ENCODE results near the gene CNTN4. TPM values are rescaled to one million over a fixed set of nuclear protein-coding genes. Genes with fewer than 3 reads are reported as not detected.

CNTN4 gene
- total RNA-seq, 1 donor: under 0.01 TPM

DNA sequence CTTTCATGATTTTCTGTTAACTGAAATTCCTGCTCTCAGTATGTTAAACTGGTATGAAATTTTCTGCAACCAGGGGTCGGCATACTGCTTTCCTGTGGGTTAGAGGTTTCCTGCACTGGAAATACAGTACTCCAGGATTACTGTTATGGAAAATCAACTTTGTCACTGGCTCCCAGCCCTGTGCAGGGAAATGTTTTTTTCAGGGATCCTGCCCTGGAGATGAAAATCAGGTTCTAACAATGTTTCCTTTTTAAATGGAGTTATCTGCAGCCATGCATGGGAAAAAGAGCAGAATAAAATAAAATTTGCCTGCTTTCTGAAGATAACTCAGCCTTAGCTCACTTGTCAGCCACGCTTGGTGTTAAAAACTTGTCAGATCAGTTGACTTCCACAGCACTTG, 791.1 kb downstream of the CNTN4 start:
- no peaks in the 10 kb centered on the region for H3K27me3 ChIP-seq (ENCODE audit: insufficient read depth, low read length)
- no peaks in the 10 kb centered on the region for H3K36me3 ChIP-seq (ENCODE audit: insufficient read depth, low read length)
- DNase-seq (ENCODE audit: insufficient read length, low spot score, missing footprints): no peak
- TF ChIP-seq, protein P1, sequence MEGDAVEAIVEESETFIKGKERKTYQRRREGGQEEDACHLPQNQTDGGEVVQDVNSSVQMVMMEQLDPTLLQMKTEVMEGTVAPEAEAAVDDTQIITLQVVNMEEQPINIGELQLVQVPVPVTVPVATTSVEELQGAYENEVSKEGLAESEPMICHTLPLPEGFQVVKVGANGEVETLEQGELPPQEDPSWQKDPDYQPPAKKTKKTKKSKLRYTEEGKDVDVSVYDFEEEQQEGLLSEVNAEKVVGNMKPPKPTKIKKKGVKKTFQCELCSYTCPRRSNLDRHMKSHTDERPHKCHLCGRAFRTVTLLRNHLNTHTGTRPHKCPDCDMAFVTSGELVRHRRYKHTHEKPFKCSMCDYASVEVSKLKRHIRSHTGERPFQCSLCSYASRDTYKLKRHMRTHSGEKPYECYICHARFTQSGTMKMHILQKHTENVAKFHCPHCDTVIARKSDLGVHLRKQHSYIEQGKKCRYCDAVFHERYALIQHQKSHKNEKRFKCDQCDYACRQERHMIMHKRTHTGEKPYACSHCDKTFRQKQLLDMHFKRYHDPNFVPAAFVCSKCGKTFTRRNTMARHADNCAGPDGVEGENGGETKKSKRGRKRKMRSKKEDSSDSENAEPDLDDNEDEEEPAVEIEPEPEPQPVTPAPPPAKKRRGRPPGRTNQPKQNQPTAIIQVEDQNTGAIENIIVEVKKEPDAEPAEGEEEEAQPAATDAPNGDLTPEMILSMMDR (IDR thresholded peaks at IDR 0.05; ENCODE audit: extremely low read depth, low read depth, low read length): no peak
- no peaks in the 10 kb centered on the region for H3K9me3 ChIP-seq (ENCODE audit: low read depth, low read length)
- no peak overlapping the region for H3K27ac ChIP-seq (ENCODE audit: low read depth, low read length)
- no peaks in the 10 kb centered on the region for H4K20me1 ChIP-seq (ENCODE audit: insufficient read depth, low read length)
- H2AFZ ChIP-seq (ENCODE audit: low read length): no peak overlapping the region
- no peak overlapping the region for H3K4me2 ChIP-seq (ENCODE audit: insufficient read depth, low read length)
- no peaks in the 10 kb centered on the region for H3K79me2 ChIP-seq (ENCODE audit: insufficient read depth, low read length)
- no peaks in the 10 kb centered on the region for H3K4me1 ChIP-seq (ENCODE audit: insufficient read depth, low read length)
- no peak overlapping the region for H3K4me3 ChIP-seq (ENCODE audit: insufficient read depth, low read length)

DNA sequence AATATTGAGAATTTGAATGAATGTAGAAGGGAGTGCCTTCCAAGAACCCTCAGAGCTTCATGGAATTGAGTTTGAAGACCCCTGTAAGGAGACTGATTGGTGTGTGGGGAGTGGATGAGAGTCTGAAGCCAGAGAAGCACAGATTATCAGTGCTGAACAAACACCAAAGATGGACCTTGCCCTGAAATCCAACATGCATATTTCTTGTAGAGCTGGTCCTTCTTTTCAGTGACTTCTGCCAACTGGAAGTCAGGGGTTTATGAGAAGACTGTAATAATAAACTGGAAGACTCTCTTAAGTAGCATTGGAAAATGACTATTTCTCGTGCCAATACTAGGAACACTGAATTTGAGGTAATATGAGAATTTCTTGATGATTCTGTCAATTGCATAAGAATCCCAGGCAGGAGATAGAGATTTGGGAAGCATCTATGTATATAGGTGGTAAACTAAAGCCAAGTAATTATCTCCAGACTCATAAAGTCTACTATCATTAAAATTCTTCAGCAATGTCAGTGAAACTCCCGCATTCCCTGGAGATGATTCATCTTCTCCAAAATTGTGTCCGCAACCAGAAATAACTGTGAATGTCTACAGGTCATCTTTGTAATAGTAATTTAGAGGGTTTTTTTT, 797.8 kb downstream of the CNTN4 start:
- Histone ChIP-seq H3K27ac (ENCODE audit: low read depth, low read length) (no peak overlapping the region), H3K36me3 (ENCODE audit: insufficient read depth, low read length) (no peaks in the 10 kb centered on the region), H3K4me3 (ENCODE audit: insufficient read depth, low read length) (no peak overlapping the region), H3K9me3 (ENCODE audit: low read depth, low read length) (no peaks in the 10 kb centered on the region), H3K79me2 (ENCODE audit: insufficient read depth, low read length) (no peaks in the 10 kb centered on the region), H2AFZ (ENCODE audit: low read length) (no peak overlapping the region), H3K4me1 (ENCODE audit: insufficient read depth, low read length) (no peaks in the 10 kb centered on the region), H3K4me2 (ENCODE audit: insufficient read depth, low read length) (no peak overlapping the region), H4K20me1 (ENCODE audit: insufficient read depth, low read length) (no peaks in the 10 kb centered on the region), H3K27me3 (ENCODE audit: insufficient read depth, low read length) (no peaks in the 10 kb centered on the region)
- TF ChIP-seq, protein P1 (IDR thresholded peaks at IDR 0.05; ENCODE audit: extremely low read depth, low read depth, low read length): no peak
- DNase-seq (ENCODE audit: insufficient read length, low spot score, missing footprints): peak; percentile 26

GRCh38 chr3:2897821-2898220, 799.2 kb downstream of the CNTN4 start:
- Histone ChIP-seq H3K4me3 (ENCODE audit: insufficient read depth, low read length) (no peak overlapping the region), H3K4me1 (ENCODE audit: insufficient read depth, low read length) (no peaks in the 10 kb centered on the region), H3K27ac (ENCODE audit: low read depth, low read length) (no peak overlapping the region), H4K20me1 (ENCODE audit: insufficient read depth, low read length) (no peaks in the 10 kb centered on the region), H3K36me3 (ENCODE audit: insufficient read depth, low read length) (no peaks in the 10 kb centered on the region), H3K4me2 (ENCODE audit: insufficient read depth, low read length) (no peak overlapping the region), H3K9me3 (ENCODE audit: low read depth, low read length) (no peaks in the 10 kb centered on the region), H2AFZ (ENCODE audit: low read length) (no peak overlapping the region), H3K79me2 (ENCODE audit: insufficient read depth, low read length) (no peaks in the 10 kb centered on the region), H3K27me3 (ENCODE audit: insufficient read depth, low read length) (no peaks in the 10 kb centered on the region)
- TF ChIP-seq, protein P1 (IDR thresholded peaks at IDR 0.05; ENCODE audit: extremely low read depth, low read depth, low read length): no peak
- DNase-seq (ENCODE audit: insufficient read length, low spot score, missing footprints): no peak

DNA sequence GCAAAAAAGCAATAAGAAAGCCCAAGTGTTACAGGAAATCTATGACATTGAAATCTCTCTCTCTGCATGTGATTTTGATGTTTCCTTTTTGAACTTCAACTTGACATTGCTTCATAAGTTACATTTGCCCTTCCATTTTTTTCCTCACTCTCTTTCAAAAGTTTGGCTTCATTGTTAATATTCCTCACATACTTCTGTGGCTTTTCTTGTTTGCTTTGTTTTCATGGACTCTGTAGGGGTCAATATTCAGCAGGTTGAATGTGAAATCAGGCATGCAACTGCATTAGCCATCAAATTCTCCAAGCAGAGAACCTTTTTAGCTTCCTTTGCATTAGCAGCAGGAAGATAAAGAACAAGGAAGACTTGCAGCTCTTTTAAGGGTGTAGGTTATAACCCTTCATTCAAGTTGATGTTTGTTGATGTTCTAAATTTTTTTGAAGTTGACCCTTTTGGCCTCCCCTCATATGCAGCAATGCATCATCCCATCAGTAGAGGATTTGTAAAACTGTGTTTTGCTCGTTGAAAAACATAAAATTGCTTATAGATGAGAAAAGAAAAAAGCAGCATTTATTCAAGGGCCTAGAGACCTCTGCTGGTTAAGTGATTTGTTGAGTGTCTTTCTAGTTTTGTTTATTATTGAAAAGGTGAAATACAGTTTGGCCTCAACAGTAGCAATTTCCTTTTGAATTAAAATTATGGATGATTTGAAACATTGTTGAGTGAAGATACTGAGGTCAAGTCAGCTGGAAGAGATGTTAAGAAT, 800.1 kb downstream of the CNTN4 start:
- no peaks in the 10 kb centered on the region for H3K36me3 ChIP-seq (ENCODE audit: insufficient read depth, low read length)
- H3K27me3 ChIP-seq (ENCODE audit: insufficient read depth, low read length): no peaks in the 10 kb centered on the region
- DNase-seq (ENCODE audit: insufficient read length, low spot score, missing footprints): no peak

More for the DNA sequence above, 800.1 kb downstream of the CNTN4 start:
- no peak overlapping the region for H2AFZ ChIP-seq (ENCODE audit: low read length)
- no peaks in the 10 kb centered on the region for H4K20me1 ChIP-seq (ENCODE audit: insufficient read depth, low read length)
- no peak overlapping the region for H3K27ac ChIP-seq (ENCODE audit: low read depth, low read length)
- H3K4me1 ChIP-seq (ENCODE audit: insufficient read depth, low read length): no peaks in the 10 kb centered on the region
- no peaks in the 10 kb centered on the region for H3K9me3 ChIP-seq (ENCODE audit: low read depth, low read length)
- no peak overlapping the region for H3K4me2 ChIP-seq (ENCODE audit: insufficient read depth, low read length)
- TF ChIP-seq, protein P1 (IDR thresholded peaks at IDR 0.05; ENCODE audit: extremely low read depth, low read depth, low read length): no peak
- no peak overlapping the region for H3K4me3 ChIP-seq (ENCODE audit: insufficient read depth, low read length)
- H3K79me2 ChIP-seq (ENCODE audit: insufficient read depth, low read length): no peaks in the 10 kb centered on the region

Data from osteoblast (primary cell).